Measurements from ENCODE around the gene IGFBP7.

Gene IGFBP7

DNA sequence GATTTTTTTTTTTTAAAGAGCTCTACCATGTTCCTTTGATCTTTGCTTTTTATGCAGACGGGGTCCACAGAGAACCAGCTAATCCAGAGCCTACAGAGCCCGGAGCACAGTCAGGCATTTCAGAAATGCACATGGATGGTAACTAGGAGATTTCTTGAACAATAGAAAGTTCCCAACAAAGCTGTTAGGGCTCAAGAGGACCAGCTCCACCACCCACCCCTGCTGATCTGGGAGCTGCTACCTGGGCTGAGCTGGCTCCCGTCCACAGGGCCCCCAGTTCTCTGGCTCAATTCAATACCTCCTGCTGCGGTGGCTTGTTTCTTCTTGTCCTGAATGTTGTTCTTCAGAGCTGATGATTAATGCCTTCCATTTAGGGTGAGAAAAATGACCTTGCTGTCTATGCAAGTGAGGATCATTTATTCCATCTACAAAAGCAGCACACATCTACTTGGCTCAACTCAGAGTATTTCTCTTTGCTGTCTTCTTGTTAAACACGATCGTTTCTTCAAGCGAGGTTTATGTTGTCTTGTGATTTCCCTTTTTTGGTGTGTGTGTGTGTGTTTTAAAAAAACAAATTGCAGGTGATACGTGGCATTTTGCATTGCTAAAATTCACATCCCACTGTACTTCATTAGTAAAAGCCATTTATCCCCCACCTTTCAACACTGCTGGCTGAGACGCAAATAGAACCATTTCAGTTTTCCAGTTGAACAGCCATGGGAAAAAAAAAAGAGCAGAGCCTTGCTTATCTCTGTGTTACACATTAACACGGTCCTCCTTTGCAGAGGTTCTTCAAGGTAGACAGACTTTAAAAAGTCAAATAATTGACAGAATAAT is 31.3 kb downstream of the IGFBP7 start:
- DNase-seq (ENCODE audit: low spot score), result peak; percentile 11
- Histone ChIP-seq H3K9me3 (replicated peaks in 1 of 2; ENCODE audit: control insufficient read depth in 2 of 2, insufficient read depth in 1 of 2, low read depth in 1 of 2, low read length in 2 of 2) (no peaks in the 10 kb centered on the region), H3K4me2 (ENCODE audit: insufficient read depth, low read length, poor library complexity, severe bottlenecking) (no peak overlapping the region), H3K4me1 (ENCODE audit: control insufficient read depth in 2 of 2, insufficient read depth in 1 of 2, low read depth in 1 of 2, low read length in 2 of 2) (peaks cover 8 to 16% of the 10 kb centered on the region in 2 donors), H2BK15ac (ENCODE audit: low read length) (no peak overlapping the region), H3K14ac (ENCODE audit: low read length) (no peak overlapping the region), H3K27ac (replicated peaks; ENCODE audit: low read length) (peak overlapping the region; percentile 20), H2BK12ac (ENCODE audit: low read length) (no peak overlapping the region), H2BK5ac (ENCODE audit: low read length) (no peak overlapping the region), H3K79me1 (ENCODE audit: low read depth, low read length) (no peaks in the 10 kb centered on the region), H3K9ac (ENCODE audit: low read depth, low read length, poor library complexity) (no peak overlapping the region), H2BK120ac (ENCODE audit: low read depth, low read length) (no peak overlapping the region), H2AFZ (ENCODE audit: low read length) (peak overlapping the region; percentile 27), H3K23ac (ENCODE audit: low read depth, low read length, poor library complexity) (no peak overlapping the region), H3K4me3 (ENCODE audit: low read length in 2 of 2) (no peak overlapping the region), H3K4ac (ENCODE audit: low read length) (no peak overlapping the region), H4K8ac (ENCODE audit: low read depth, low read length) (no peak overlapping the region), H4K91ac (ENCODE audit: low read depth, low read length, poor library complexity) (no peak overlapping the region), H3K27me3 (ENCODE audit: control insufficient read depth in 3 of 3, insufficient read depth in 3 of 3, low read depth in 1 of 3, low read length in 3 of 3) (peaks cover 0 to 2% (median 0%) of the 10 kb centered on the region in 3 experiments), H2AK5ac (ENCODE audit: low read depth, low read length) (no peak overlapping the region), H3K18ac (ENCODE audit: low read length) (no peak overlapping the region), H3K36me3 (replicated peaks in 1 of 2; ENCODE audit: control insufficient read depth in 2 of 2, insufficient read depth in 2 of 2, low read length in 2 of 2) (no peaks in the 10 kb centered on the region)
- WGBS, 2 donors (ENCODE audit: extremely low coverage in 2 of 2, insufficient read length in 2 of 2, insufficient replicate concordance in 1 of 2), result no CpG with 5 or more reads among the region's 10 CpGs

GRCh38 chr4:57077550-57078343 is 32.4 kb downstream of the IGFBP7 start:
- Histone ChIP-seq H2BK5ac (ENCODE audit: low read length) (no peak overlapping the region), H3K14ac (ENCODE audit: low read length) (no peak overlapping the region), H3K9ac (ENCODE audit: low read depth, low read length, poor library complexity) (no peak overlapping the region), H2BK12ac (ENCODE audit: low read length) (no peak overlapping the region), H3K4ac (ENCODE audit: low read length) (no peak overlapping the region), H3K36me3 (replicated peaks in 1 of 2; ENCODE audit: control insufficient read depth in 2 of 2, insufficient read depth in 2 of 2, low read length in 2 of 2) (no peaks in the 10 kb centered on the region), H2AK5ac (ENCODE audit: low read depth, low read length) (no peak overlapping the region), H3K4me1 (ENCODE audit: control insufficient read depth in 2 of 2, insufficient read depth in 1 of 2, low read depth in 1 of 2, low read length in 2 of 2) (peaks cover 8 to 16% of the 10 kb centered on the region in 2 donors), H4K8ac (ENCODE audit: low read depth, low read length) (no peak overlapping the region), H3K9me3 (replicated peaks in 1 of 2; ENCODE audit: control insufficient read depth in 2 of 2, insufficient read depth in 1 of 2, low read depth in 1 of 2, low read length in 2 of 2) (no peaks in the 10 kb centered on the region), H4K91ac (ENCODE audit: low read depth, low read length, poor library complexity) (no peak overlapping the region), H3K4me2 (ENCODE audit: insufficient read depth, low read length, poor library complexity, severe bottlenecking) (no peak overlapping the region), H2BK15ac (ENCODE audit: low read length) (no peak overlapping the region), H3K79me1 (ENCODE audit: low read depth, low read length) (no peaks in the 10 kb centered on the region), H3K27me3 (ENCODE audit: control insufficient read depth in 3 of 3, insufficient read depth in 3 of 3, low read depth in 1 of 3, low read length in 3 of 3) (peaks cover 0 to 2% (median 0%) of the 10 kb centered on the region in 3 experiments), H2AFZ (ENCODE audit: low read length) (no peak overlapping the region), H3K23ac (ENCODE audit: low read depth, low read length, poor library complexity) (no peak overlapping the region), H3K27ac (replicated peaks; ENCODE audit: low read length) (no peak overlapping the region), H3K4me3 (ENCODE audit: low read length in 2 of 2) (peak overlapping the region in 1 of 2 donors; percentile 10), H2BK120ac (ENCODE audit: low read depth, low read length) (no peak overlapping the region), H3K18ac (ENCODE audit: low read length) (no peak overlapping the region)
- no CpG with 5 or more reads among the region's 14 CpGs for WGBS, 2 donors (ENCODE audit: extremely low coverage in 2 of 2, insufficient read length in 2 of 2, insufficient replicate concordance in 1 of 2)
- DNase-seq (ENCODE audit: low spot score), result no peak

GRCh38 chr4:57076646-57077045 is 33.5 kb downstream of the IGFBP7 start:
- WGBS, 2 donors (ENCODE audit: extremely low coverage in 2 of 2, insufficient read length in 2 of 2, insufficient replicate concordance in 1 of 2), result no CpG with 5 or more reads among the region's 4 CpGs

DNA sequence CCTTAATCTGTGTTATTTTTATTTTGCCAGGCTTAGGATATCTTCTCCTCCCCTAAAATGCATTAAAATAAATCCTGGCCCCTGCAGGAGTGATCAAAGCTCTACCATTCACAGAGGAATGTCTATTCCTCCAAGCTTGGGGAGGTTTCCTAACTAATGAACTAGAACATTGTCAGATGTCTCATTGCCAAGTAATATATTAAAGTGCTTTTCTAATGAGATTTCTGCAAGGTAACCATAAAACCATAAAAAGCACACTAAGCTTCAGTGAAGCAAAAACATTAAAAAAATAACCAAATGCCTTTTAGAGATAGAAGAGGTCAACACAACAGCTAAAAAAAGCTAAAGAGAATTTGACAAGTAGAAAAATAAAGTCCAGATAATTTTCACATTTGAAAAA is 34.8 kb downstream of the IGFBP7 start:
- no peak overlapping the region for H2AK5ac ChIP-seq (ENCODE audit: low read depth, low read length)
- no peak overlapping the region for H3K4me2 ChIP-seq (ENCODE audit: insufficient read depth, low read length, poor library complexity, severe bottlenecking)
- H2BK5ac ChIP-seq (ENCODE audit: low read length), result no peak overlapping the region
- no peak overlapping the region for H2BK120ac ChIP-seq (ENCODE audit: low read depth, low read length)
- H3K4me1 ChIP-seq (ENCODE audit: control insufficient read depth in 2 of 2, insufficient read depth in 1 of 2, low read depth in 1 of 2, low read length in 2 of 2), result peaks cover 8 to 16% of the 10 kb centered on the region in 2 donors
- H2BK12ac ChIP-seq (ENCODE audit: low read length), result no peak overlapping the region
- no peak overlapping the region for H4K8ac ChIP-seq (ENCODE audit: low read depth, low read length)
- no peak for DNase-seq (ENCODE audit: low spot score)
- no peaks in the 10 kb centered on the region for H3K36me3 ChIP-seq (replicated peaks in 1 of 2; ENCODE audit: control insufficient read depth in 2 of 2, insufficient read depth in 2 of 2, low read length in 2 of 2)
- no peaks in the 10 kb centered on the region for H3K9me3 ChIP-seq (replicated peaks in 1 of 2; ENCODE audit: control insufficient read depth in 2 of 2, insufficient read depth in 1 of 2, low read depth in 1 of 2, low read length in 2 of 2)
- H3K27ac ChIP-seq (replicated peaks; ENCODE audit: low read length), result no peak overlapping the region
- no peak overlapping the region for H2BK15ac ChIP-seq (ENCODE audit: low read length)
- no peak overlapping the region for H3K18ac ChIP-seq (ENCODE audit: low read length)
- H3K79me1 ChIP-seq (ENCODE audit: low read depth, low read length), result no peaks in the 10 kb centered on the region
- H3K27me3 ChIP-seq (ENCODE audit: control insufficient read depth in 3 of 3, insufficient read depth in 3 of 3, low read depth in 1 of 3, low read length in 3 of 3), result no peaks in the 10 kb centered on the region
- H3K23ac ChIP-seq (ENCODE audit: low read depth, low read length, poor library complexity), result no peak overlapping the region
- H3K9ac ChIP-seq (ENCODE audit: low read depth, low read length, poor library complexity), result no peak overlapping the region
- H3K4me3 ChIP-seq (ENCODE audit: low read length in 2 of 2), result no peak overlapping the region
- H4K91ac ChIP-seq (ENCODE audit: low read depth, low read length, poor library complexity), result no peak overlapping the region
- H2AFZ ChIP-seq (ENCODE audit: low read length), result no peak overlapping the region
- H3K14ac ChIP-seq (ENCODE audit: low read length), result no peak overlapping the region
- H3K4ac ChIP-seq (ENCODE audit: low read length), result no peak overlapping the region

More at GRCh38 chr4:57076646-57077045, 33.5 kb downstream of the IGFBP7 start:
- H3K23ac ChIP-seq (ENCODE audit: low read depth, low read length, poor library complexity), result no peak overlapping the region
- no peak overlapping the region for H2BK15ac ChIP-seq (ENCODE audit: low read length)
- no peak overlapping the region for H2BK12ac ChIP-seq (ENCODE audit: low read length)
- H3K14ac ChIP-seq (ENCODE audit: low read length), result no peak overlapping the region
- H2AK5ac ChIP-seq (ENCODE audit: low read depth, low read length), result no peak overlapping the region
- DNase-seq (ENCODE audit: low spot score), result no peak
- peaks cover 0 to 2% (median 0%) of the 10 kb centered on the region in 3 experiments for H3K27me3 ChIP-seq (ENCODE audit: control insufficient read depth in 3 of 3, insufficient read depth in 3 of 3, low read depth in 1 of 3, low read length in 3 of 3)
- no peak overlapping the region for H3K4me3 ChIP-seq (ENCODE audit: low read length in 2 of 2)
- no peak overlapping the region for H3K4me2 ChIP-seq (ENCODE audit: insufficient read depth, low read length, poor library complexity, severe bottlenecking)
- H4K91ac ChIP-seq (ENCODE audit: low read depth, low read length, poor library complexity), result no peak overlapping the region
- H4K8ac ChIP-seq (ENCODE audit: low read depth, low read length), result no peak overlapping the region
- H3K9ac ChIP-seq (ENCODE audit: low read depth, low read length, poor library complexity), result no peak overlapping the region
- H3K4ac ChIP-seq (ENCODE audit: low read length), result no peak overlapping the region
- no peak overlapping the region for H2BK120ac ChIP-seq (ENCODE audit: low read depth, low read length)
- H3K4me1 ChIP-seq (ENCODE audit: control insufficient read depth in 2 of 2, insufficient read depth in 1 of 2, low read depth in 1 of 2, low read length in 2 of 2), result peaks cover 8 to 16% of the 10 kb centered on the region in 2 donors
- no peaks in the 10 kb centered on the region for H3K36me3 ChIP-seq (replicated peaks in 1 of 2; ENCODE audit: control insufficient read depth in 2 of 2, insufficient read depth in 2 of 2, low read length in 2 of 2)
- H3K27ac ChIP-seq (replicated peaks; ENCODE audit: low read length), result no peak overlapping the region
- H2BK5ac ChIP-seq (ENCODE audit: low read length), result no peak overlapping the region
- H3K9me3 ChIP-seq (replicated peaks in 1 of 2; ENCODE audit: control insufficient read depth in 2 of 2, insufficient read depth in 1 of 2, low read depth in 1 of 2, low read length in 2 of 2), result no peaks in the 10 kb centered on the region
- no peak overlapping the region for H3K18ac ChIP-seq (ENCODE audit: low read length)
- H2AFZ ChIP-seq (ENCODE audit: low read length), result peak overlapping the region; percentile 42
- H3K79me1 ChIP-seq (ENCODE audit: low read depth, low read length), result no peaks in the 10 kb centered on the region
